ENCODE results near the gene AGBL2. TPM values are rescaled to one million over a fixed set of nuclear protein-coding genes. Genes with fewer than 3 reads are reported as not detected.

AGBL2 gene
- total and polyA plus RNA-seq, 2 of the 8 experiments (the other 6 are each of a cell fraction or from before 2014, with no cell fraction given): 2.1 to 6.5 TPM

DNA sequence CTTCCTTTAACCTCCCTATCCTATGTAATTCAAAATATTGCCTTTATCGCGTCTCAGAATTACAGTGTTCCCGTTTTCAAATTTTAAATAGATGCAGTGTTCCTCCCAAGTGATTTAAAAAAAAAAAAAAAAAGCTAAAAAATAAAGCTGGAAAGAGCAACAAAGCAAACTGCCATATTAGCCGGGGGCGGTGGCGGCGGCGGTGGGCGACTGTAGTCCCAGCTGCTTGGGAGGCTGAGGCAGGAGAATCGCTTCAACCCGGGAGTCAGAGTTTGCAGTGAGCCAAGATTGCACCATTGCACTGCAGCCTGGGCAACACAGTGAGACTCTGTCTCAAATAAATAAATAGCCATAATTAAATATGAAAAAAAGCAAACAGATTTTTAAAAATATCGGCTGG, 5.5 kb upstream of the AGBL2 start:
- no peak overlapping the region for H3K14ac ChIP-seq (ENCODE audit: insufficient read length)
- H4K20me1 ChIP-seq (replicated peaks in 1 of 2; ENCODE audit: control insufficient read depth in 1 of 2, insufficient read depth in 2 of 2, low read length in 2 of 2): peaks cover 0 to 5% of the 10 kb centered on the region in 2 experiments
- H2BK120ac ChIP-seq (replicated peaks; ENCODE audit: low read depth, low read length): no peak overlapping the region
- no peak for FAIRE-seq
- no peak overlapping the region for H2BK15ac ChIP-seq (ENCODE audit: low read length)
- H3K4me2 ChIP-seq (ENCODE audit: insufficient read depth in 1 of 2, low read depth in 2 of 2, low read length in 2 of 2): no peak overlapping the region
- no peaks in the 10 kb centered on the region for H3K4me1 ChIP-seq (replicated peaks in 1 of 4; ENCODE audit: control insufficient read depth in 3 of 4, insufficient read depth in 4 of 4, low read length in 3 of 4)
- H3K9me3 ChIP-seq (ENCODE audit: insufficient read depth in 2 of 2, low read depth in 1 of 2, low read length in 1 of 2): no peaks in the 10 kb centered on the region
- H3K4ac ChIP-seq (replicated peaks; ENCODE audit: insufficient read length, low read depth, low read length): no peak overlapping the region
- no peak overlapping the region for H4K5ac ChIP-seq (ENCODE audit: insufficient read length, low read depth, low read length)
- H2BK20ac ChIP-seq (ENCODE audit: low read length): no peak overlapping the region
- no peak overlapping the region for H4K8ac ChIP-seq (ENCODE audit: extremely low read depth, insufficient read depth, low read length)
- no peak overlapping the region for H2AK5ac ChIP-seq (ENCODE audit: low read depth, low read length)
- no peaks in the 10 kb centered on the region; the same call in 1 of the 2 replicates for H3K23me2 ChIP-seq (ENCODE audit: low read depth, low read length)
- DNase-seq (ENCODE audit: low read depth in 1 of 2, low spot score in 2 of 2): peak in 1 of 2 experiments; percentile 14
- H3K18ac ChIP-seq (ENCODE audit: extremely low read depth, low read length): no peak overlapping the region
- ChIA-PET CTCF (ENCODE audit: partially characterized antibody) (interaction anchor here (0.6 kb wide), 1 partner anchor 390 kb away, joined by 3 read pairs; no protein-coding TSS in a partner anchor), POLR2A (ENCODE audit: partially characterized antibody) (interaction anchor here (1.1 to 1.5 kb wide), 2 partner anchors 11 to 12 kb away, joined by 3 read pairs; no protein-coding TSS in a partner anchor)
- TF ChIP-seq SIN3A (conservative IDR thresholded peaks at IDR 0.05 in 1 of 2, IDR thresholded peaks at IDR 0.05 in 1 of 2; ENCODE audit: low read depth in 1 of 2, low read length in 2 of 2): no peak
- no peak for TF ChIP-seq CTBP2 (IDR thresholded peaks at IDR 0.05; ENCODE audit: borderline replicate concordance, insufficient read depth, insufficient read length, low read length)
- no peak for TF ChIP-seq RXRA (IDR thresholded peaks at IDR 0.05; ENCODE audit: insufficient read depth, low read depth, low read length)
- H3K36me3 ChIP-seq (ENCODE audit: control insufficient read depth in 2 of 4, insufficient read depth in 4 of 4, low read length in 3 of 4): peaks cover 31 to 72% (median 57%) of the 10 kb centered on the region in 4 experiments
- H3K79me1 ChIP-seq (ENCODE audit: low read depth, low read length): no peaks in the 10 kb centered on the region
- H3K9ac ChIP-seq (replicated peaks in 1 of 4; ENCODE audit: extremely low read depth in 1 of 4, low read depth in 3 of 4, low read length in 3 of 4): no peak overlapping the region
- H3K4me3 ChIP-seq (ENCODE audit: extremely low read depth in 1 of 4, insufficient read depth in 2 of 4, low read depth in 3 of 4, low read length in 4 of 4): no peak overlapping the region
- H3K56ac ChIP-seq (replicated peaks; ENCODE audit: insufficient read length, low read depth, low read length): no peak overlapping the region
- no peaks in the 10 kb centered on the region for H3K27me3 ChIP-seq (replicated peaks in 1 of 4; ENCODE audit: control insufficient read depth in 3 of 4, extremely low read depth in 1 of 4, insufficient read depth in 3 of 4, low read length in 3 of 4)
- no peak overlapping the region for H2BK12ac ChIP-seq (ENCODE audit: low read depth, low read length)
- WGBS, 2 experiments (ENCODE audit: extremely low coverage in 1 of 2, insufficient coverage in 1 of 2, insufficient read length in 1 of 2, insufficient replicate concordance in 2 of 2, low coverage in 1 of 2, low lambda C conversion rate in 2 of 2, missing lambda C conversion rate in 1 of 2): 93% methylated on average over 12 of the region's 12 CpGs; no CpG with 5 or more reads in 1 of the 2 experiments
- no peak overlapping the region for H2AFZ ChIP-seq (ENCODE audit: low read length)
- H2BK5ac ChIP-seq (ENCODE audit: low read depth, low read length): no peak overlapping the region
- H4K91ac ChIP-seq (replicated peaks; ENCODE audit: insufficient read length, low read length): no peak overlapping the region
- no peak overlapping the region for H3K27ac ChIP-seq (ENCODE audit: low read depth, low read length)
- H3K79me2 ChIP-seq (ENCODE audit: control insufficient read depth in 1 of 2, insufficient read depth in 2 of 2, low read length in 2 of 2): no peaks in the 10 kb centered on the region
- no peak overlapping the region for H3K23ac ChIP-seq (ENCODE audit: insufficient read length)

Data from H1 (cell line).